Measurements from ENCODE around the gene RAX2. TPM values are rescaled to one million over a fixed set of nuclear protein-coding genes. Genes with fewer than 3 reads are reported as not detected.

Gene RAX2
- total RNA-seq, 4 donors from 2014 or later: not detected

GRCh38 chr19:3736106-3736724 lies 35.8 kb downstream of the RAX2 start:
- no peak for DNase-seq
- Histone ChIP-seq H3K4me3 (replicated peaks in 1 of 3) (no peak overlapping the region), H3K36me3 (peaks cover 14 to 19% of the 10 kb centered on the region in 2 donors), H3K4me1 (no peaks in the 10 kb centered on the region), H3K27me3 (no peaks in the 10 kb centered on the region), H3K27ac (no peak overlapping the region), H3K9me3 (no peaks in the 10 kb centered on the region)
- TF ChIP-seq CTCF (IDR thresholded peaks at IDR 0.05) (no peak), POLR2A (IDR thresholded peaks at IDR 0.05) (no peak)
- 84 to 92% methylated on average over 19 to 20 of the region's 21 CpGs for WGBS, 2 donors
- intact Hi-C loops (cut with DNase I): no loop called here

- H3K36me3 ChIP-seq: peaks cover 7 to 19% of the 10 kb centered on the region in 2 donors
- 93 to 94% methylated on average over 7 to 14 of the region's 14 CpGs for WGBS, 2 donors
- intact Hi-C loops (cut with DNase I): no loop called here
These were observed 37.8 kb downstream of the RAX2 start for GRCh38 chr19:3734310-3734600.

GRCh38 chr19:3733549-3734309 lies 38.3 kb downstream of the RAX2 start:
- TF ChIP-seq CTCF (IDR thresholded peaks at IDR 0.05) (no peak), POLR2A (IDR thresholded peaks at IDR 0.05) (no peak)
- H3K27me3 ChIP-seq: no peaks in the 10 kb centered on the region
- intact Hi-C loops (cut with DNase I): no loop called here
- no peak overlapping the region for H3K4me3 ChIP-seq (replicated peaks in 1 of 3)
- DNase-seq: no peak
- no peaks in the 10 kb centered on the region for H3K4me1 ChIP-seq
- no peaks in the 10 kb centered on the region for H3K9me3 ChIP-seq
- H3K27ac ChIP-seq: no peak overlapping the region
- H3K36me3 ChIP-seq: peaks cover 7 to 17% of the 10 kb centered on the region in 2 donors
- WGBS, 2 donors: 87 to 88% methylated on average over 19 to 20 of the region's 20 CpGs

More at GRCh38 chr19:3734310-3734600, 37.8 kb downstream of the RAX2 start:
- H3K9me3 ChIP-seq: no peaks in the 10 kb centered on the region
- no peak for TF ChIP-seq CTCF (IDR thresholded peaks at IDR 0.05)
- no peak for TF ChIP-seq POLR2A (IDR thresholded peaks at IDR 0.05)
- H3K27ac ChIP-seq: no peak overlapping the region
- no peak overlapping the region for H3K4me3 ChIP-seq (replicated peaks in 1 of 3)
- no peaks in the 10 kb centered on the region for H3K27me3 ChIP-seq
- H3K4me1 ChIP-seq: no peaks in the 10 kb centered on the region
- DNase-seq: no peak

- H3K4me3 ChIP-seq (replicated peaks in 1 of 3): no peak overlapping the region
- peaks cover 7 to 10% of the 10 kb centered on the region in 2 donors for H3K36me3 ChIP-seq
- H3K9me3 ChIP-seq: no peaks in the 10 kb centered on the region
- DNase-seq: no peak
- WGBS, 2 donors: 89 to 91% methylated on average over 1 of the region's 1 CpG
- no peak for TF ChIP-seq POLR2A (IDR thresholded peaks at IDR 0.05)
- TF ChIP-seq CTCF (IDR thresholded peaks at IDR 0.05): no peak
- intact Hi-C loops (cut with DNase I): no loop called here
- no peaks in the 10 kb centered on the region for H3K27me3 ChIP-seq
- H3K27ac ChIP-seq: no peak overlapping the region
- no peaks in the 10 kb centered on the region for H3K4me1 ChIP-seq
These were observed 39.9 kb downstream of the RAX2 start for GRCh38 chr19:3732108-3732507.

- intact Hi-C loops (cut with DNase I): no loop called here
- Histone ChIP-seq H3K4me3 (replicated peaks in 1 of 3) (no peak overlapping the region), H3K36me3 (peaks cover under 1% of the 10 kb centered on the region in 2 donors), H3K27me3 (no peaks in the 10 kb centered on the region), H3K4me1 (peaks cover 3 to 7% of the 10 kb centered on the region in 2 donors), H3K9me3 (no peaks in the 10 kb centered on the region), H3K27ac (no peak overlapping the region)
- TF ChIP-seq CTCF (IDR thresholded peaks at IDR 0.05) (no peak), POLR2A (IDR thresholded peaks at IDR 0.05) (no peak)
- 95 to 98% methylated on average over 21 to 24 of the region's 32 CpGs for WGBS, 2 donors
- no peak for DNase-seq
These were observed 41.5 kb downstream of the RAX2 start for GRCh38 chr19:3730457-3730958.

Data from thyroid gland (tissue), 4 donors.